Activated CD4-positive, CD25-positive, alpha-beta regulatory T cell treated with anti-CD3 and anti-CD28 coated beads, Interleukin-2, amount 50 U/mL, for 24 hours (primary cell): ENCODE results near the gene ZNF771.

Source experiments
- ATAC-seq, 2 donors: fragments of 150-1000 bp; cut with Tn5 transposase; one replicate each; pipeline ENCODE4 v1.10.0; 2021; ENCODE audit warnings: mild to moderate bottlenecking in 1 of 2, moderate library complexity in 1 of 2

Gene ZNF771

DNA sequence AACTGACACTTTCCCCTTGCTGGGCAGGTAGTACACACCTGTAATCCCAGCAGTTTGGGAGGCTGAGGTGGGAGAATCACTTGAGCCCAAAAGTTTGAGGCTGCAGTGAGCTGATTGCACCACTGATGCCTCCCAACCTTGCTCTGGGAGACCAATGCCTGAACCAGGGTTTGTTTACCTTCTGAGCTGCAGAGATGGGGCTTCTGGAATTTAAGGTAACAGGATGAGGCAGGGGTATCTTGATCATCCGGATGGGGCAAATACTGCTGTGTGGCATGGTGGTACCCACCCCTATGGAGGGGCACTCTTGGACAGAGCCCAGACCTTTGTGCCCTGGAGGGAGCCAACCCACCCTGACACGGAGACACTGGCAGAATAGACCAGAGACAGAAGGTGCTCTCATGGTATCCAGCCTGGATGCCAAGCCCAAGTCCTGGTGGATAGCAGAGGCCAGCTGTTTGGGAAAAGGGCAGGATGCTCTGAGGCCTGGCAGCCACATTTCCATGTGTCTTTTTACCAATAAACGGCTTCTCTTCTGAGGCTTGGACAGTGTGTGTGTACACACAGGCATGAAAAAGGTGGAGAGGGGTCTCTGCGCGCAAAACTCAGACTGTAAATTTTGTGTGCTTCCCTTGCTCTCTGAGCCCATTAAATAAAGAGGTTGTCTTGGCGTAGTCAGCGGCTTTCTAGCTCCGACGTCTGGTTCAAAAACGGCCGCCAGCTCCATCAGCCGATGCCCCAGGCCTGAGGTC, 7.8 kb upstream of the ZNF771 start:
- no peak for ATAC-seq

DNA sequence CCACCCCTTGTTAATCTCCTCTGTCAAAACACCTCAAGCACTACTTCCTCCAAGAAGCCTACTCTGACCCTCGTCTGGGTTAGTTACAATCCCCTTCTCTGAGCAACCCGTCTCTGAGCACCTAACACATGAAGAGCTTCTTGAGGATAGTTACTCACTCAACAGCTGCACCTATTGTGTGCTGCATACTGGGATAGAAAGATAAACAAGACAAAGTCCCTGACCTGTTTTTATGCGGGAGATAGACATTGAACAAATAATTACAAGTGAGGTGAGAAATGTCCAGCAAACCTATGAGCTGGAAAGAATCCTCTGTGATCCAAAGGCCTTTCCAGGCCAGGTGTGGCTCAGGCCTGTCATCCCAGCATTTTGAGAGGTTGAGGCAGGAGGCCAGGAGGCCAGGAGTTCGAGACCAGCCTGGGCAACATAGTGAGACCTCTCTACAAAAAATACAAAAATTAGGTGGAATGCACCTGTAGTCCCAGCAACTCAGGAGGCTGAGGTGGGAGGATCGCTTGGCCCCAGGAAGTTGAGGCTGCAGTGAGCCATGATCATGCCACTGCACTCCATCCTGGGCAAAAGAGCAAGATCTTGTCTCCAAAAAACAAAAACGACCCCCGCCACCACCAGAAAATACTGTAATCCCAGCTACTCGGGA, 5.5 kb upstream of the ZNF771 start:
- no peak for ATAC-seq

DNA sequence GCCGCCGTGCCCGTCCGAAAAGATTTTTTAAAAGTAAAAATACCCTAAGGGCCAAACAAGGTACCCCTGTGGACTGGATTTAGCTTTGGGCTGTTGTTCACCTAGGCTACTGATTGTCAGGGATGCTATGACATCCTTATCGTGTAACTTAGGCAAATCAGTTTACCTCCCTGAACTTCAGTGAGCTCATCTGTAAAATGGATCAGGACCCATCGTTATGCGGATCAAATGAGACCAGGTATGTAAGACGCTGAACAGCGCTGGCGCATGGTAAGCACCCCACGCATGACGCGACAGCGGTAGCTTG, 658 bp upstream of the ZNF771 start:
- ATAC-seq, result peak; percentile 17 to 21

DNA sequence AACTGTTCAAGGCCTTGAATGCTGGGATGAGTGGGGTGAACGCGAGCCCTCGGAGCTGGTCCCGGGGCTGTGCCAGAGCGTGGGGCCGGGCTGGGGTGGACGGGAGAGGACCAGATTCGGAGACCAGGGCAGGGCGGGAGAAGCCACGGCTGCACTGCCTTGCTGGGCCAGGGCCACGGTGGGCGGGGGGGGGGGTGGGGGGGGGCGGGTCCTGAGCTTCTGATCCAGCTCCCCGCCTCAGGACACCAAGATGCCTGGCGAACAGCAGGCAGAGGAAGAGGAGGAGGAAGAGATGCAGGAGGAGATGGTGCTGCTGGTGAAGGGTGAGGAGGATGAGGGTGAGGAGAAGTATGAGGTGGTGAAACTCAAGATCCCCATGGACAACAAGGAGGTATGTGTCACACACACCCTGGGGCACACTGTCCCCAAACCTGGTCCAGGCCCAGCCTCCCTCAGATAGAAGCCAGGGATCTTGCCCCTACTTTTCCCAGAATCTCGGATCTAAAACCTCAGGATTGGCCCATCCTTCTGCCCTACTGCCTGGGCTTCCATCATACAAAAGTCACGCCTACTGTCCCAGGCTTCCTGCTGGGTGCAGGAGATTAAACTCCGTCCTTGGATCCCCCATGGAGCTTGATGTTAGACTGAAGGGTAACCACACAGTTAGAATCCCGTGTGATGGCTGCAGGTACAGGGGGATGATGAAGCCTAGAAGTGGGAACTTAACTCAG, 563 bp downstream of the ZNF771 start:
- ATAC-seq, result no peak

DNA sequence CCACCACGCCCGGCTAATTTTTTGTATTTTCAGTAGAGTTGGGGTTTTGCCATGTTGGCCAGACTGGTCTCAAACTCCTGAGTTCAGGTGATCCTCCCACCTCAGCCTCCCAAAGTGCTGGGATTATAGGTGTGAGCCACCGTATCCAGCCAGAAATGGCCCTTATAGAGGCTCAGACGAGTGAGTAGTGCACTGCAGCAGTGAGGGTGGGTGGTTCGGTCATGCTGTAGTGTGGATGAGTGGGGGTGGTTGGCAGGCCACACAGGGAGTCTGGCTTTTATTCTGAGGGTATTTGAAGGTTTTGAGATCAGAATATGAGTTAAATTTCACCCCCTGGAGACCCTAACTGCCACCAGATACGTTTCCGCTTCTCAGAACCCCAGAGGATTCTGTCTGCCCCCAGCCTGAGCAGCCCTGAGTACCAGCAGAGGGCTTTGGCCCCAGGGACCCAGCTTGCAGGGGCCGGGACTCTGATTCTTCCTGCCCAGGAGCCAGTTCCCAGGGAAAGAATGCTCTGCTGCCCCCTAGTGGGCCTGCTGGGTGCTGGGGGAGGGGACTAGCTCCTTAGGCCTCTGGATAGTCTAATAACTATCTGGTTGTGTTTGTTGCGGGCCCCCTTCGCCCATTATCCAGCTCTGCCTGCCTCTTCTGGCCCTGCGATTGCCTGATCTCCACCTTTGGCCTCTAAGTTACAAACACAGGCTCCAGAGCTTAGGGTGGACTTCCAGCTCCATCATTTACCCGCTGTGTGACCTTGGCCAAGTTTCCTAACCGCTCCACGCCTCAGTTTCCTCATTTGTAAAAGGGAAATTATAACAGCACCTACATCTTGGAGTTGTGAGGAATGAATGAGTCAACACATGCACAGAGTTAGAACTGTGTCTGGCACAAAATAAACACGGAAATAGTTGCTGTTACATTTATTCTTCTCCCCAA, 2.0 kb downstream of the ZNF771 start:
- peak; percentile 48 to 51 for ATAC-seq

DNA sequence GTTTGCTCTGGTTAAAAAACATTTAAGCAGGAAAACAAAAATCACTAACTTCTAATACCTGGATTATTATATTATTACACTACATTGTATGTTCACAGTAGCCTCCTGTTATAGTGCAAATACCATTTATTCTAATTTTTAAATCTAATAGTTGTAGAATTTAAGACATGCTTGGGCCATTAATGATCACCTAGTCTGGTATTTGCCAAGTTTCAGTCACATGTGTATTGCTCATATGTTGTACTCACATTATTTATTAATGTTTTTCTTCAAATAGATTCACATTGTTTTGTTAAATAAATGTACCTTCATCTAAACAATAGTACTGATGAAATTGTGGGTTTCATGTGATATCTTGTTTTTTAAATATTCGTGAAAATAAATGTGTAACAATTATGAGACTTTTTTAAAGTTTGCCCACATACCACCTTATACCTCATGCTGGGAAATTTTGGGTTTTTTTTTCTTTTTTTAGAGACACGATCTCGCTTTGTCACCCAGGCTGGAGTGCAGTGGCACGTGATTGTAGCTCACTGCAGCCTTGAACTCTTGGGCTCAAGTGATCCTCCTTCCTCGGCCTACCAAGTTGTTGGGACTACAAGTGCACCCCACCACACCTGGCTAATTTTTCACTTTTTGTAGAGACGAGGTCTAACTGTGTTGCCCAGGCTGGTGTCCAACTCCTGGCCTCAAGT, 5.9 kb downstream of the ZNF771 start:
- no peak for ATAC-seq

DNA sequence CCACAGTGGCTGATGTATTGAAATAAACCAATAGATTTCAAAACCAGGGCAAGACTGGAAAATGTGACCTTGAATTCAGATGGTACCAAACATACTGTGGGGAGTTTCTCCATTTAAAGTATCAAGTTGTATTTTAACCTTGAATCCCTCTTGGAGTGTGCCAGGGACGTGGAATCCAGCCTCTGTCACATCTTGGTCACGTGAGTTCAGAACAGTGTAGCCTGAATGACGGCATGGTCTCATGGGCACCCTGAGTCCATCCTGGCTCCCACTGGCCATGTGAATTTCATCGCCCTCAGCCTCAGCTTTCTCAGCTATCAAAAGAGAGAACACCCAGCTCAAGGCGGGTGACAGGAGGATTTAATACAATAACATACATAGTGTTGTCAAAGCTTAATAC, 6.8 kb downstream of the ZNF771 start:
- ATAC-seq, result no peak

DNA sequence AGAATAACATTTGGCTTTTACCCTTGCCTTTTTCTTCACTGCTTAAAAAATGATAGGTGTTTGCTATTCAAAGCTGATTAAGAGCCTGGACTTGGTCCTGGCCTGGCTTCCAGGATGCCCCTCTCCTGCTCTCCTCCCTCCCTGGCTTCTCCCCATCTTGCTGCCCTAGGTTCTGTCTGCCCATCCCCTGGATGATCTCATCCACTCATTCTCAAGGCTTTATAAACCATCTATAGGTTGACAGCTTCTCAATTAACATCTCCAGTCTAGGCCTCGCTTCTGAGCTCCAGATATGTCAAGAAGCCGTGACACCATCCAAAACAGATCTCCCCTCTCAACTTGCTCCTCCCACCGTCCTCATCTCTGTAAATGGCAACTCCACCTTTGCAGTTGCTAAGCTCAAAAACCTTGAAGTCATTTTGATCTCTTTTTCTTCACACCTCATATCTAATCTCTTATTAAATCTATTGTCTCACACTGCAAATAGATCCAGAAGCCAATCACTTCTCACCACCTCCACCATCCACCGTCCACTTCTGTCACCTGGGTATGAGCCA, 8.7 kb downstream of the ZNF771 start:
- ATAC-seq, result no peak

DNA sequence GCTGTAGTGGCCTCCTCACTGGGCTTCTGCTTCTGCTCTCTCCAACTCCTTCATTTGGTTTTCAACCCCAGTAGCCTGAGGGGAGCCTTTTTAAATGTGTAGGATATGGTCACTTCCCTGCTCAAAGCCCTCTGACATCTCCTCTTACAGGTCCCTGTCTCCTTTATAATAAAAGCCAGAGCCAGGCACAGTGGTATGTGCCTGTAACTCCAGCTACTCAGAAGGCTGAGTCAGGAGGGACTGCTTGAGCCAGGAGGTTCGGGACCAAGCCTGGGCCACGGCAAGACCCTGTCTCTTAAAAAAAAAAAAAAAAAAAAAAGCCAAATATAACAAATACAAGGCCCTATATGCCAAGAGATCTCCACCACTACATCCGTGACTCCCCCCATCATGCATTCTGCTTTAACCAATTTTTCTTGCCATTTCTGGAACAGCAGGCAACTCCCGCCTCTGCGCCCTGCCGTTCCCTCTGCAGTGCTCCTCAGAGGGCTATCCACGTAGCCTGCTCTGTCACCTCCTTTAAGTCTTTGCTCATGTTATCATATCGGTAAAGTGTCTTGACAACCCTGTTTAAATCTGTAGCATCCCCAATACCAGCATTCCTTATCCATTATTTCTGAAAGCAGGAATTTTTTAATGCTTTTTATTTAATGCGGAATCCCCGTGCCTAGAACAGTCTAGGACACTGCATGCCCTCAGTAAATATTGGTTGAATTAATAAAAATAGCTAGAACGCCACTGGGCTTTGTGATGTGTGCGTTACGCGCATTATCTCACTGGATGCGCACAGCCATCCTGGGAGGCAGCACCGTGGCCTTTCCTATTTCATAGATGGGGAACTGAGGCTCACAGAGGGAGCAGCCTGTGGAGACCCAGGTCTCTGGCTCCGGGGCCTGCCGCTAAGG, 9.5 kb downstream of the ZNF771 start:
- ATAC-seq, result no peak

DNA sequence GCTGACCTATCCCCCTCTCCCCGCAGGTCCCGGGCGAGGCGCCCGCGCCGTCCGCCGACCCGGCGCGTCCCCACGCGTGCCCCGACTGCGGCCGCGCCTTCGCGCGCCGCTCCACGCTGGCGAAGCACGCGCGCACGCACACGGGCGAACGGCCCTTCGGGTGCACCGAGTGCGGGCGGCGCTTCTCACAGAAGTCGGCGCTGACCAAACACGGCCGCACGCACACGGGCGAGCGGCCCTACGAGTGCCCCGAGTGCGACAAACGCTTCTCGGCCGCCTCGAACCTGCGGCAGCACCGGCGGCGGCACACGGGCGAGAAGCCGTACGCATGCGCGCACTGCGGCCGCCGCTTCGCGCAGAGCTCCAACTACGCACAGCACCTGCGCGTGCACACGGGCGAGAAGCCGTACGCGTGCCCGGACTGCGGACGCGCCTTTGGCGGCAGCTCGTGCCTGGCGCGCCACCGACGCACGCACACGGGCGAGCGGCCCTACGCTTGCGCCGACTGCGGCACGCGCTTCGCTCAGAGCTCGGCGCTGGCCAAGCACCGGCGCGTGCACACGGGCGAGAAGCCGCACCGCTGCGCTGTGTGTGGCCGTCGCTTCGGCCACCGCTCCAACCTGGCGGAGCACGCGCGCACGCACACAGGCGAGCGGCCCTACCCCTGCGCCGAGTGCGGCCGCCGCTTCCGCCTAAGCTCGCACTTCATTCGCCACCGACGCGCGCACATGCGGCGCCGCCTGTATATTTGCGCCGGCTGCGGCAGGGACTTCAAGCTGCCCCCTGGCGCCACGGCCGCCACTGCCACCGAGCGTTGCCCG, 10.3 kb downstream of the ZNF771 start:
- peak; percentile 92 to 93 for ATAC-seq

DNA sequence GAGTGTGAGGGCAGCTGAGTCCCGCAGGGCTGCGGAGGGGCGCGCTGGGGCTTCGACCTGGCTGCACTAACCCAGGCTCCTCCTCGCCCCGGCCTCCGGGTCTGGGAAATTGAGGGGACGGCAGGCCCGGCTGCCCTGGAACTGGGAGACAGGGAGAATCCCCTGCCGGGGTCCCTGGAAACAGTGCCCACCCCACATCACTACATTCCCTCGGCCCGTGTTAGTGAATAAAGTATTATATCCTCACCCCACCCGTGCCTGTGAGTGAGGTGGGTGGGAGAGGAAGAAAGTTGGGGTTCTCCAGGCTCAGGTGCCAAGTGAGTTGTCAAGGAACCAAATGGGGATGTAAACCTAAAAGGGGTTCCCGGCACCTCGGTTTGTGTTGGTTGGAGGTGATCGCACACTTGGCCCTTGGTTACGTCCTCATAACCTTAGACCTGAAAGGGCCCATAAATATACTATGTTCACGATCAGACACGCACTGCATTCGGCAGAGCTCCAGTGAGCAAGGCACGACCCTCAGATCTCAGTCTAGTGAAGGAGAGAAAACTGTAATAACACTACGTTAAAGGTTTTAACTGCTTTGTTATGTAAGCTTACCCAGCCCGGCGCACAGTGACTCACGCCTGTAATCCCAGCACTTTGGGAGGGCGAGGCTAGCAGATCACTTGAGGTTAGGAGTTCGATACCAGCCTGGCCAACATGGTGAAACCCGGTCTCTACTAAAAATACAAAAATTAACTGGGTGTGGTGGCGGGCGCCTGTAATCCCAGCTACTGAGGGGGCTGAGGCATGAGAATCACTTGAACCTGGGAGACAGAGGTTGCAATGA, 11.2 kb downstream of the ZNF771 start:
- no peak for ATAC-seq

DNA sequence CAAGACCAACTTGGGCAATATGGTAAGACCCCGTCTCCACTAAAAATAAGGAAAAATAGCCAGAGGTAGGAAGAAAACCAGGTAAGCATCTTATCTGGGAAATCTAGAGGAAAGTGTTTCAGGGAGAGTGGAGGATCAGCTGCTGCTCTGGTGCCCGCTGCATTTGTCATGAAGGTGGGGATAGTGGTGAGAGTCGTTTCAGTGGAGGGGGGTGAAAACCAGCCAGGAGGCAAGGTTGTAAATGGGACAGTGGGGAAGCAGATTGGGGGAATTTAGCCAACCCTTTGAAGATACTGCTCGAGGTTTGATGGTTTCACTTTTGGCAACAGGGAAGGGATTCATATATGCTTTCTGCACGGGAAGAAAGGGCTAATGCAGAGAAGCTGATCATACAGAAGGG, 13.6 kb downstream of the ZNF771 start:
- ATAC-seq, result no peak

DNA sequence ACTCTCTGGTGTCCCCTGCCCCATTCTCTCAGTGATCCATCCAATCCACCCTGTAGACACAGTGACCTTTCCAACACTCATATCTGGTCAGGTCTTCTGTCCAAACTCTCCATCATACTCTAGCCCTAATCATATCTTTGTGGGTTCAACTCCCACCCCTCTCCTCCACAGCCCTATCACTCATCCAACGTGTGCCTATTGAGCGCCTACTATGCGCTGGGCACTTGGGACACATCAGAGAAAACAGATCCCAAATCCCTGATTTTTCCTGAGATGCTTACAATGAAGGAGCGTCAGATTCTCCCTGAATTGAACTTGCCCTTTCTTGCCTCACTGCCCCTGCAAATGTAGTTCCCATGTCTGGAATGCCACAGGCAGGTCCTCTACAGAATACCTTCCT, 20.6 kb downstream of the ZNF771 start:
- no peak for ATAC-seq

DNA sequence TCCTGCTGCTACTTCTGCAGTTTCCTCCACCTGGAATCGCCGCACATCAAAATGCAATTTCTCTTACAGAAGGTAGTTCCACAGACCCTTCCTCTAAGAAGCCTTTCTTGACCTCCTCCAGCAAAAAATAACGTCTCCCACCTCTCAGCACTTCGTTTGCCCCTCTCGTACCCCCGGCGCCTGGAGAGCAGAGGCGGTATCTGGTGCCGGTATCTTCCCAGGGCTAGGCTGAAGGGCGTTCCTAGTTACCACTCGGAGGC, 21.9 kb downstream of the ZNF771 start:
- ATAC-seq, result no peak

DNA sequence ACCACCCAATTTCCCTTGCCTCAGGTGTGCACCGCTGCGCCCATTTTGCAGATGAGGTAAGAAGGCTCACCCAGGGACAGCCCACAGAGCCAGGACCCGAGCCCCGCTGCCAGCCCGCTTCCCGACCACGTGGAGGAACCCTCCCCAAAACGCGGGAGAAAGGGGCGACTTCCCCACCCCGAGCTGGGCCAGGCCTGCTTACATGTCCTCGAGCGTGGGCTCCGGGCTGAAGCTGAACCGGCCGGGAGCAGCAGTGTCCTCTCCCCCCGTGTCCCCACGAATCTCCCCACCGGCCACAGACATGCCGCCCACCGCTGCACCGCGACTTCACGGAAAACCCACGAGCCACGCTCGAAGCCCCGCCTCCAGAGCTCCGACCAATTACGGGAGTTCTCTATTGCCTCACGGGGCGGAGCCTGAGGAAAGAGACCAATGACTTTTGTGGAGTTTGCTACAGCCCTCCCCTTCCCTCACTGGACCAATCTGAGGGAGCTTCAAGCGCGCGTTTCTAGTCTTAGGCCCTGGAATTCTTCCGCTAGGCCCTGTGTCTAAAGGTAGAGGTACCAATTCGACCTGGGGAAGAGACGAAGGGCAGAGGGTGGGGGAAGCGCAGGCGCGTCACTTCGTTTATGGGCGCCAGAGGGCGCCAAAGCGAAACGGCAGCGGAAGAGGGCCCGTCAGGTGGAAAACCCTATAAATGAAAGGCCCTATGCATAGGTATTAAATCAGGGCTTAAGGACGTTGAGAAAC, 22.4 kb downstream of the ZNF771 start, which contains the start of gene DCTPP1:
Gene DCTPP1 (minus strand): TSS at position 353 of the 750 bp plus-strand sequence. CDS start 50 bp downstream, at position 303.
- ATAC-seq, result peak; percentile 96 to 97

DNA sequence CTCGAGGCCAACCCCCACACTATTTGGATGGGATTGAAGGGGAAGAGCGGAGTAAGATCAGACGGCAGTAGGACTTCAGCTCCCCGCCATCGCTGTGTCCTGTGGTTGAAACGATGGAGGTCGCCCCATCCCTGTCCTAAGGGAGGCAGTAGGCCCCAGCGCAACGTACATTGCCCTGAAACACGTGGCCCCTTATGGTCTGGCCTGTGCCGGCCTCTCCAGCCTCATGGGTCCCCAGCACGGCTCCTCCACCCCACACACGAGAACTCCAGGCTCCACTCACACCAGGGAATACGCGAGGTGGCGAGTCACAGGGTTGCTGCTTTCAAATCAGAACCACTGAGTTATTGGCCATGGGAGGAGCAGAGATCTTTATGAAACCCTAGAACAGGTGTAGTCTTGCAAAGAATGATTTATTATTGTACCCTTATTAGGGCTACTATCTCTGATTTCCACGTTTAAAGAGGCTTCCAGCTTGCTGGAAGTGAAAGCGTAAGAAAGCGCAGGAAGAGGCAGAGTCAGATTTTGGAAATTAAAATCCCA, 23.1 kb downstream of the ZNF771 start:
- ATAC-seq, result peak; percentile 3 to 6

DNA sequence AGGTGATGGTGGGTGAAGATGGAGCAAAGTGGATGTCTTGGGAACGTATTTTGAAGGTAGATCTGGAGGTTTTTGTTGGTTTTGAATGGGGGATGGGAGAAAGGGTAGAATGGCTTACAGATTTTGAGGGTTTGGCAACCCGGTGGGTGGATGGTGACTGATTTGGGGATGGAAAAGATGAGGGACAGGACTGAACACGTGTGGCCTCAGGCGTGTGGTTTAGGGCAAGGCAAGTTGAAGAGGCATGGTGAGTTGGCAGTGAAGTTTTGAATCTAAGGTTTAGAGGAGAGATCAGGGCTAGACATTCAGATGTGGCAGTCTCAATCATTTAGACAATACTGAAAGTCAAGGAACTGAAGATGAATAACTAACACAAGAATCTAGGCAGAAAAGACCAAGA, 27.4 kb downstream of the ZNF771 start:
- ATAC-seq, result peak; percentile 42 to 45

DNA sequence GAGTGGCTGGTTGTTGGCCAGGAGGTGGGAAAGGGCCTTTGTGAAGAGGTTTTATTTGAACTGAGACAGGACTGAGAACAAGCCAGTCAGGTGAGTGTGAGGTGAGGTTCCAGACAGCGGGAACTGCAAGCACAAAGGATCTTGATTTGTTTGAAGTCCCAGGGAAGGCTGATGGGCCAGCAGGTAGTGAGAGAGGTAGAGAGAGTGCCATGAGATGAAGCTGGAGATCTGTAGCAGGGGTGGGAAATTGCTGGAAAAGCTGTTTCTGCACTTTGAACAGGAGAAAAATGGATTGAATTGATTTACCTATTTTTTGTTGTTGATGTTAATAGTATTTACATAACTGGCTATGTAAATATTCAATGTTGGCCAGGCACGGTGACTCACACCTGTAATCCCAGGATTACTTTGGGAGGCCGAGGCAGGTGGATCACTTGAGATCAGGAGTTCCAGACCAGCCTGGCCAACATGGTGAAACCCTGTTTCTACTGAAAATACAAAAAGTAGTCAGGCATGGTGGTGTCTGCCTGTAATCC, 30.2 kb downstream of the ZNF771 start:
- no peak for ATAC-seq
